Fibroblast of lung (primary cell): ENCODE measurements around the gene CAPN8. TPM values are rescaled to one million over a fixed set of nuclear protein-coding genes. Genes with fewer than 3 reads are reported as not detected.

ENCODE experiments used
- DNase-seq, 2 donors: peaks; one replicate each; pipeline versions ENCODE4 v3.0.0 to v3.0.0-alpha.2; 2010; ENCODE audit warnings: low read depth in 2 of 2
- H2AFZ ChIP-seq: 2 replicates; pipeline ENCODE4 v1.5.1; 2012; ENCODE audit warnings: low read length, control low read depth, inconsistent platforms
- H3K27ac ChIP-seq: 2 replicates; pipeline ENCODE4 v1.5.1; 2011; ENCODE audit warnings: low read length, control low read depth; ENCODE audit not compliant: insufficient read depth
- H3K27me3 ChIP-seq: 2 replicates; pipeline ENCODE4 v1.5.1; 2011; ENCODE audit warnings: mild to moderate bottlenecking, low read length; ENCODE audit not compliant: control insufficient read depth, insufficient read depth
- H3K36me3 ChIP-seq: 2 replicates; pipeline ENCODE4 v1.5.1; 2011; ENCODE audit warnings: low read length; ENCODE audit not compliant: control insufficient read depth, insufficient read depth
- H3K4me1 ChIP-seq: 2 replicates; pipeline ENCODE4 v1.5.1; 2011; ENCODE audit warnings: low read length; ENCODE audit not compliant: control insufficient read depth, insufficient read depth; ENCODE audit errors: extremely low read depth
- H3K4me2 ChIP-seq: 2 replicates; pipeline ENCODE4 v1.5.1; 2011; ENCODE audit warnings: low read length, control low read depth; ENCODE audit not compliant: insufficient read depth; ENCODE audit errors: extremely low read depth
- H3K4me3 ChIP-seq, 4 experiments: fragments of 200-600 bp in 1 of 4; sonication (generic) in 1 of 4; replicated peaks in 1 of 4; 2 replicates each; pipeline ENCODE4 v1.5.1; 2011 to 2016; ENCODE audit warnings: low read length in 4 of 4, low read depth in 3 of 4, mild to moderate bottlenecking in 3 of 4, control low read depth in 2 of 4, inconsistent platforms in 1 of 4, mixed read lengths in 1 of 4; ENCODE audit not compliant: insufficient read depth in 1 of 4; ENCODE audit errors: control extremely low read depth in 1 of 4
- H3K79me2 ChIP-seq: 2 replicates; pipeline ENCODE4 v1.5.1; 2012; ENCODE audit warnings: mild to moderate bottlenecking, low read length, inconsistent platforms; ENCODE audit not compliant: control insufficient read depth, insufficient read depth
- H3K9ac ChIP-seq: 2 replicates; pipeline ENCODE4 v1.5.1; 2011; ENCODE audit warnings: mild to moderate bottlenecking, low read length, control low read depth; ENCODE audit not compliant: insufficient read depth
- H3K9me3 ChIP-seq: 2 replicates; pipeline ENCODE4 v1.5.1; 2012; ENCODE audit warnings: low read depth, low read length; ENCODE audit not compliant: control insufficient read depth, insufficient read depth
- H4K20me1 ChIP-seq: 2 replicates; pipeline ENCODE4 v1.5.1; 2011; ENCODE audit warnings: low read length; ENCODE audit not compliant: control insufficient read depth, insufficient read depth; ENCODE audit errors: extremely low read depth
- EZH2 ChIP-seq: IDR thresholded peaks from 2 replicates; pipeline ENCODE4 v1.5.1; 2012; ENCODE audit warnings: low read length, control low read depth, mild to moderate bottlenecking; ENCODE audit errors: missing control alignments
- polyA plus RNA-seq, 2 donors: library from polyadenylated mRNA; depleted of rRNA in 1 of 2; stranded (reverse) in 1 of 2; unstranded in 1 of 2; fragments of >200 nt; gene quantifications; 2 replicates each; pipeline ENCODE4 v1.2.1, GENCODE V29; 2011 to 2012; ENCODE audit warnings: missing spikeins in 1 of 2
- total RNA-seq: library from RNA; depleted of rRNA; stranded (reverse); fragments of >200 nt; gene quantifications from 2 replicates; pipeline ENCODE4 v1.2.1, GENCODE V29; 2014
- TF ChIP-seq, protein P1 (sequence below), 2 donors: IDR thresholded peaks in 1 of 2; conservative IDR thresholded peaks in 1 of 2; 1 replicate in 1 of 2; 2 replicates in 1 of 2; pipeline ENCODE4 v1.5.1; 2011 to 2012; ENCODE audit warnings: low read length in 2 of 2, control low read depth in 1 of 2, inconsistent platforms in 1 of 2, low read depth in 1 of 2, mild to moderate bottlenecking in 1 of 2

CAPN8 gene
- total and polyA plus RNA-seq, 2 donors (not counting 1 experiment from before 2014, with no cell fraction given), result not detected

DNA sequence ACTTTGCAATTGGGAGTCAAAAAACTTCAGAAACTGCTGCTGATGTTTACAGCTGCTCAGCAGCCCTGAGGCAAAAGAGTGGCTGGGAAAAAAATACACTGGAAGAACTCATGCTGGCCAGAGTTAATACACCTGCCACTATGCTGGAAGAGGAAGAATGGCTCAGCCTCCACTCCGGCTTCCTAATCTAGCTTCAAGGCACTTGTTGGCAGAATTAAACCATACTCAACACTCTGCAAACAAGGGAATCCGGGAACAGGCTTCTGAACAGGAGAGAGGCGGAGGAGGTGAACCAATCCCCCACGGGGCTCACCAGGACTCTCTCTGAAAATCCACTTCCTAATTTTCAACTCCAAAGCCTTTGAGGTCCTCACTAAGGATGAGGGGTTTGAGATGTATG, 152.2 kb downstream of the CAPN8 start:
- Histone ChIP-seq H3K79me2 (no peaks in the 10 kb centered on the region), H4K20me1 (no peaks in the 10 kb centered on the region), H3K27me3 (peaks cover 13% of the 10 kb centered on the region), H3K4me3 (no peak overlapping the region), H2AFZ (no peak overlapping the region), H3K27ac (no peak overlapping the region), H3K36me3 (no peaks in the 10 kb centered on the region), H3K4me1 (no peaks in the 10 kb centered on the region), H3K4me2 (no peak overlapping the region), H3K9ac (no peak overlapping the region), H3K9me3 (no peaks in the 10 kb centered on the region)
- TF ChIP-seq EZH2, result no peak
- TF ChIP-seq, protein P1, sequence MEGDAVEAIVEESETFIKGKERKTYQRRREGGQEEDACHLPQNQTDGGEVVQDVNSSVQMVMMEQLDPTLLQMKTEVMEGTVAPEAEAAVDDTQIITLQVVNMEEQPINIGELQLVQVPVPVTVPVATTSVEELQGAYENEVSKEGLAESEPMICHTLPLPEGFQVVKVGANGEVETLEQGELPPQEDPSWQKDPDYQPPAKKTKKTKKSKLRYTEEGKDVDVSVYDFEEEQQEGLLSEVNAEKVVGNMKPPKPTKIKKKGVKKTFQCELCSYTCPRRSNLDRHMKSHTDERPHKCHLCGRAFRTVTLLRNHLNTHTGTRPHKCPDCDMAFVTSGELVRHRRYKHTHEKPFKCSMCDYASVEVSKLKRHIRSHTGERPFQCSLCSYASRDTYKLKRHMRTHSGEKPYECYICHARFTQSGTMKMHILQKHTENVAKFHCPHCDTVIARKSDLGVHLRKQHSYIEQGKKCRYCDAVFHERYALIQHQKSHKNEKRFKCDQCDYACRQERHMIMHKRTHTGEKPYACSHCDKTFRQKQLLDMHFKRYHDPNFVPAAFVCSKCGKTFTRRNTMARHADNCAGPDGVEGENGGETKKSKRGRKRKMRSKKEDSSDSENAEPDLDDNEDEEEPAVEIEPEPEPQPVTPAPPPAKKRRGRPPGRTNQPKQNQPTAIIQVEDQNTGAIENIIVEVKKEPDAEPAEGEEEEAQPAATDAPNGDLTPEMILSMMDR (conservative IDR thresholded peaks at IDR 0.05 in 1 of 2, IDR thresholded peaks at IDR 0.05 in 1 of 2; ENCODE audit: low read depth in 1 of 2, low read length in 2 of 2), result no peak
- no peak for DNase-seq

DNA sequence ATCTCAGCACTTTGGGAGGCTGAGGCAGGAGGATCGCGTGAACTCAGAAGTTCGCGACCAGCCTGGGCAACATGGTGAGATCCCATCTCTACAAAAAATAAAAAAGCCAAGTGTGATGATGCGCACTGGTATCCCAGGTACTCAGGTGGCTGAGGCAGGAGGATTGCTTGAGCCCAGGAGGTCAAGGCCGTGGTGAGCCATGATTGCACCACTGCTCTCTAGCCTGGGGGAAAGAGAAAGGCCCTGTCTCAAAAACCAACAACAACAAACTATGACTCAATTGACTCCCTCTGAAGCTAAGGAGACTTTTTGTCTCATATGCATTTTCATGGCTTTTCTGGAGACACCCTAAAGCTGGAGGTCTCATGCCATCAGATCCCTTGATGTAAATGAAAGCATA, 153.4 kb downstream of the CAPN8 start:
- H3K36me3 ChIP-seq, result no peaks in the 10 kb centered on the region
- no peak overlapping the region for H3K4me3 ChIP-seq
- H4K20me1 ChIP-seq, result no peaks in the 10 kb centered on the region
- H3K79me2 ChIP-seq, result no peaks in the 10 kb centered on the region
- H2AFZ ChIP-seq, result no peak overlapping the region
- H3K27me3 ChIP-seq, result peaks cover 13% of the 10 kb centered on the region
- DNase-seq, result no peak
- H3K27ac ChIP-seq, result no peak overlapping the region
- H3K9ac ChIP-seq, result no peak overlapping the region
- TF ChIP-seq, protein P1 (conservative IDR thresholded peaks at IDR 0.05 in 1 of 2, IDR thresholded peaks at IDR 0.05 in 1 of 2; ENCODE audit: low read depth in 1 of 2, low read length in 2 of 2), result no peak
- TF ChIP-seq EZH2, result no peak
- H3K4me2 ChIP-seq, result no peak overlapping the region
- no peaks in the 10 kb centered on the region for H3K4me1 ChIP-seq
- no peaks in the 10 kb centered on the region for H3K9me3 ChIP-seq

DNA sequence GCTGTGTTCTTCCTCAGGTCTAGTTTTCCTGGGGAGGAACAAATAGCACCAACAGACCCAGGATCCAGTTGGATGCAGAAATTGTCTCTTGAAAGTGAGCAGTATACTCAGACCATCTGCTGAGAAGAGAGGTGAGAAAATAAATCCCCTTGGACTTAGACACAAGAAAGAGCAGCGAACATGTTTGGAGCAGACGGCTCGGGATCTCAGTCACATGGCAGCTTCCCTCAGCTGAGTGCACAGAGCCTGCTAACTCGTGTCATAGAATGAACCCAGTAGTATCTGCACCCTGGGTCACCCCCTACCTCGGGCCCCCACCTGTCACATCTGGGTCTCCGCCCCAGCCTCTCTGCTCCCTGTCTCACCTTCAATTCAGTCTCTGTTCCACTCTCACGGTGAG, 156.7 kb downstream of the CAPN8 start:
- no peak for TF ChIP-seq EZH2
- TF ChIP-seq, protein P1 (conservative IDR thresholded peaks at IDR 0.05 in 1 of 2, IDR thresholded peaks at IDR 0.05 in 1 of 2; ENCODE audit: low read depth in 1 of 2, low read length in 2 of 2), result no peak

More for the DNA sequence above, 156.7 kb downstream of the CAPN8 start:
- Histone ChIP-seq H3K4me2 (no peak overlapping the region), H3K4me3 (no peak overlapping the region), H4K20me1 (no peaks in the 10 kb centered on the region), H3K79me2 (no peaks in the 10 kb centered on the region), H3K27me3 (no peaks in the 10 kb centered on the region), H3K27ac (no peak overlapping the region), H3K9ac (no peak overlapping the region), H3K4me1 (no peaks in the 10 kb centered on the region), H3K36me3 (no peaks in the 10 kb centered on the region), H2AFZ (no peak overlapping the region), H3K9me3 (no peaks in the 10 kb centered on the region)
- DNase-seq, result no peak
